IMR-90 (cell line): ENCODE data around the gene PHGDH. TPM values are rescaled to one million over a fixed set of nuclear protein-coding genes. Genes with fewer than 3 reads are reported as not detected.

Source experiments
- ATAC-seq: fragments of 200-7000 bp; cut with Tn5 transposase; 2 replicates; pipeline ENCODE4 v1.9.1; 2020; ENCODE audit warnings: low read depth, mild to moderate bottlenecking, moderate library complexity
- BruUV-seq: library from RNA; stranded (reverse); fragments of 400-500 nt; replicated peaks from 2 replicates; lab custom pipeline; 2021; lab: Mats Ljungman, UMichigan
- CTCF ChIA-PET: fragments of 300-600 bp; formaldehyde crosslinking; extraction: SDS; loops from one replicate; lab custom pipeline; 2021; ENCODE audit warnings: antibody characterized with exemption; lab: Yijun Ruan, JAX
- POLR2A ChIA-PET: fragments of 300-600 bp; sonication (Branson Sonifier 250); formaldehyde crosslinking; loops from one replicate; lab custom pipeline; 2022; ENCODE audit warnings: antibody characterized with exemption; ENCODE audit not compliant: unreplicated experiment; lab: Charles Lee
- DNase-seq: peaks from one replicate; pipeline ENCODE4 v3.0.0; 2013
- H2AFZ ChIP-seq: replicated peaks from 2 replicates; pipeline ENCODE3; 2013; ENCODE audit warnings: low read length, mild to moderate bottlenecking; ENCODE audit not compliant: poor library complexity
- H2AK5ac ChIP-seq: 2 replicates; pipeline ENCODE4 v1.6.1; 2013; ENCODE audit warnings: low read depth, low read length, inconsistent platforms
- H2AK9ac ChIP-seq: replicated peaks from 2 replicates; pipeline ENCODE3; 2013; ENCODE audit warnings: mild to moderate bottlenecking, low read depth, low read length, moderate library complexity; ENCODE audit not compliant: poor library complexity
- H2BK120ac ChIP-seq: 2 replicates; pipeline ENCODE4 v1.6.1; 2013; ENCODE audit warnings: low read depth, low read length, inconsistent platforms
- H2BK15ac ChIP-seq: 3 replicates; pipeline ENCODE4 v1.6.1; 2013; ENCODE audit warnings: low read depth, low read length, inconsistent platforms
- H2BK20ac ChIP-seq: 2 replicates; pipeline ENCODE4 v1.6.1; 2013; ENCODE audit warnings: low read depth, mild to moderate bottlenecking, inconsistent platforms, low read length, moderate library complexity
- H2BK5ac ChIP-seq: 2 replicates; pipeline ENCODE4 v1.6.1; 2013; ENCODE audit warnings: mild to moderate bottlenecking, low read depth, low read length, inconsistent platforms; ENCODE audit not compliant: poor library complexity, severe bottlenecking
- H3K14ac ChIP-seq: replicated peaks from 2 replicates; pipeline ENCODE4 v1.6.1; 2013; ENCODE audit warnings: low read depth, low read length, inconsistent platforms
- H3K18ac ChIP-seq: 2 replicates; pipeline ENCODE4 v1.6.1; 2013; ENCODE audit warnings: low read depth, low read length, control low read depth
- H3K23ac ChIP-seq: 2 replicates; pipeline ENCODE4 v1.6.1; 2013; ENCODE audit warnings: low read depth, low read length, inconsistent platforms
- H3K27ac ChIP-seq: 2 replicates; pipeline ENCODE4 v1.5.1; 2013; ENCODE audit warnings: mild to moderate bottlenecking, control low read depth, low read length; ENCODE audit not compliant: insufficient read depth
- H3K27me3 ChIP-seq: 2 replicates; pipeline ENCODE4 v1.6.1; 2013; ENCODE audit warnings: low read length; ENCODE audit not compliant: control insufficient read depth, insufficient read depth
- H3K36me3 ChIP-seq: 2 replicates; pipeline ENCODE4 v1.6.1; 2013; ENCODE audit warnings: low read length, mixed read lengths; ENCODE audit not compliant: control insufficient read depth, insufficient read depth
- H3K4ac ChIP-seq: 2 replicates; pipeline ENCODE4 v1.6.1; 2013; ENCODE audit warnings: low read depth, low read length, inconsistent platforms
- H3K4me1 ChIP-seq: 2 replicates; pipeline ENCODE4 v1.6.1; 2013; ENCODE audit warnings: low read length, mixed read lengths; ENCODE audit not compliant: control insufficient read depth, insufficient read depth
- H3K4me2 ChIP-seq: 2 replicates; pipeline ENCODE4 v1.6.1; 2013; ENCODE audit warnings: low read depth, mild to moderate bottlenecking, control low read depth, low read length, moderate library complexity
- H3K4me3 ChIP-seq: 2 replicates; pipeline ENCODE4 v1.5.1; 2013; ENCODE audit warnings: low read depth, mild to moderate bottlenecking, control low read depth, low read length, moderate library complexity; ENCODE audit not compliant: insufficient read depth
- H3K56ac ChIP-seq: 2 replicates; pipeline ENCODE4 v1.6.1; 2013; ENCODE audit warnings: low read length, inconsistent platforms; ENCODE audit not compliant: insufficient read depth; ENCODE audit errors: extremely low read depth
- H3K79me1 ChIP-seq, 2 experiments: 2 replicates each; pipeline ENCODE4 v1.6.1; 2013; ENCODE audit warnings: low read length in 2 of 2, inconsistent platforms in 1 of 2, low read depth in 1 of 2
- H3K9ac ChIP-seq: 2 replicates; pipeline ENCODE4 v1.6.1; 2013; ENCODE audit warnings: low read depth, low read length, control low read depth
- H3K9me1 ChIP-seq: 2 replicates; pipeline ENCODE4 v1.6.1; 2013; ENCODE audit warnings: low read length, inconsistent platforms; ENCODE audit not compliant: insufficient read depth
- H3K9me3 ChIP-seq: 2 replicates; pipeline ENCODE4 v1.6.1; 2013; ENCODE audit warnings: low read length; ENCODE audit not compliant: control insufficient read depth, insufficient read depth
- H4K20me1 ChIP-seq: 2 replicates; pipeline ENCODE4 v1.6.1; 2013; ENCODE audit warnings: low read length, inconsistent platforms; ENCODE audit not compliant: insufficient read depth
- H4K5ac ChIP-seq: 2 replicates; pipeline ENCODE4 v1.6.1; 2013; ENCODE audit warnings: mild to moderate bottlenecking, low read depth, low read length, control low read depth
- H4K8ac ChIP-seq, 2 experiments: 2 replicates each; pipeline ENCODE4 v1.6.1; 2013; ENCODE audit warnings: low read depth in 2 of 2, low read length in 2 of 2, control low read depth in 1 of 2, inconsistent platforms in 1 of 2
- H4K91ac ChIP-seq: 2 replicates; pipeline ENCODE4 v1.6.1; 2013; ENCODE audit warnings: low read depth, low read length, inconsistent platforms; ENCODE audit not compliant: insufficient read depth
- BHLHE40 ChIP-seq: fragments of 150-350 bp; IDR thresholded peaks from 2 replicates; pipeline ENCODE4 v1.6.1; 2016; ENCODE audit warnings: mild to moderate bottlenecking, low read depth, low read length
- CEBPB ChIP-seq: IDR thresholded peaks from 2 replicates; pipeline ENCODE4 v1.6.1; 2012; ENCODE audit warnings: low read depth, low read length, improper control_type of control experiment
- CHD1 ChIP-seq: IDR thresholded peaks from 2 replicates; pipeline ENCODE4 v1.6.1; 2012; ENCODE audit warnings: low read depth, low read length, improper control_type of control experiment
- CTCF ChIP-seq: conservative IDR thresholded peaks from 2 replicates; pipeline ENCODE4 v1.5.1; 2012; ENCODE audit warnings: mild to moderate bottlenecking, low read depth, low read length, improper control_type of control experiment
- ELK1 ChIP-seq: fragments of 150-350 bp; IDR thresholded peaks from 2 replicates; pipeline ENCODE4 v1.6.1; 2016; ENCODE audit warnings: low read depth, mild to moderate bottlenecking, low read length, moderate library complexity, borderline replicate concordance
- FOS ChIP-seq: fragments of 150-350 bp; IDR thresholded peaks from 2 replicates; pipeline ENCODE4 v1.6.1; 2016; ENCODE audit warnings: low read depth, low read length
- MAFK ChIP-seq: IDR thresholded peaks from 2 replicates; pipeline ENCODE4 v1.6.1; 2012; ENCODE audit warnings: low read depth, low read length, improper control_type of control experiment
- MAZ ChIP-seq: IDR thresholded peaks from 2 replicates; pipeline ENCODE4 v1.6.1; 2012; ENCODE audit warnings: low read depth, mild to moderate bottlenecking, low read length, improper control_type of control experiment, moderate library complexity, borderline replicate concordance
- NFE2L2 ChIP-seq: fragments of 150-350 bp; IDR thresholded peaks from 2 replicates; pipeline ENCODE4 v1.6.1; 2016; ENCODE audit warnings: low read depth, mild to moderate bottlenecking, low read length
- POLR2A ChIP-seq: IDR thresholded peaks from 2 replicates; pipeline ENCODE4 v1.6.1; 2012; ENCODE audit warnings: mild to moderate bottlenecking, low read depth, low read length
- RAD21 ChIP-seq: IDR thresholded peaks from 2 replicates; pipeline ENCODE4 v1.6.1; 2012; ENCODE audit warnings: low read length, improper control_type of control experiment
- RCOR1 ChIP-seq: IDR thresholded peaks from 2 replicates; pipeline ENCODE4 v1.6.1; 2012; ENCODE audit warnings: mild to moderate bottlenecking, low read length, improper control_type of control experiment; ENCODE audit not compliant: insufficient replicate concordance
- RFX5 ChIP-seq: IDR thresholded peaks from 2 replicates; pipeline ENCODE4 v1.8.0; 2012; ENCODE audit warnings: low read depth, mild to moderate bottlenecking, low read length, moderate library complexity
- SMC3 ChIP-seq: fragments of 150-350 bp; IDR thresholded peaks from 2 replicates; pipeline ENCODE4 v1.6.1; 2016; ENCODE audit warnings: low read depth, mild to moderate bottlenecking, antibody characterized with exemption, low read length, moderate library complexity
- USF2 ChIP-seq: fragments of 150-350 bp; IDR thresholded peaks from 2 replicates; pipeline ENCODE4 v1.6.1; 2017; ENCODE audit warnings: mild to moderate bottlenecking, antibody characterized with exemption, low read length, low read depth
- WGBS, 2 experiments: methylation state at CpG; one replicate each; pipeline versions ENCODE4 v1.1.5 to v1.1.7; 2013; ENCODE audit warnings: missing lambda C conversion rate in 2 of 2; ENCODE audit not compliant: insufficient read length in 1 of 2; ENCODE audit errors: extremely low coverage in 2 of 2; 5-methylcytosine and 5-hydroxymethylcytosine counted together
- dilution Hi-C: fragments of 300-500 bp; cut with HindIII; formaldehyde crosslinking; loops from one replicate; pipeline ENCODE4 v1.14.3; 2018; ENCODE audit warnings: low sequenced_read_pairs; ENCODE audit not compliant: unreplicated experiment
- in situ Hi-C: fragments of 300-500 bp; cut with MboI; formaldehyde crosslinking; loops from 3 replicates; pipeline ENCODE4 v1.14.3; 2019; ENCODE audit warnings: low sequenced_read_pairs, inconsistent platforms, mixed read lengths
- intact Hi-C: fragments of 100-400 bp; cut with micrococcal nuclease; formaldehyde crosslinking; loops from 2 replicates; pipeline ENCODE4 v1.10.0; 2022
- polyA plus RNA-seq, 3 experiments: library from polyadenylated mRNA; depleted of rRNA; stranded (reverse); fragments of >200 nt; gene quantifications; 2 replicates each; pipeline ENCODE4 v1.2.3, GENCODE V29; 2012; ENCODE audit warnings: low replicate concordance in 1 of 3
- total RNA-seq: library from RNA; depleted of rRNA; stranded (reverse); fragments of >200 nt; gene quantifications from 2 replicates; pipeline ENCODE4 v1.2.3, GENCODE V29; 2012

Gene PHGDH
- total and polyA plus RNA-seq, 2 of the 4 experiments (the other 2 are of a cell fraction) = 87.9 to 331 TPM

GRCh38 chr1:119683893-119684292, 27.8 kb upstream of the PHGDH start:
- WGBS, 2 experiments = 60% methylated on average over 1 of the region's 1 CpG; no CpG with 5 or more reads in 1 of the 2 experiments

More at GRCh38 chr1:119683893-119684292, 27.8 kb upstream of the PHGDH start:
- H2AK5ac ChIP-seq = no peak overlapping the region
- H3K18ac ChIP-seq = no peak overlapping the region
- no peak overlapping the region for H3K14ac ChIP-seq
- H3K23ac ChIP-seq = no peak overlapping the region
- no peak overlapping the region for H2AK9ac ChIP-seq
- DNase-seq (no peak), ATAC-seq (no peak)
- dilution Hi-C loops = no loop called here
- no peak overlapping the region for H4K5ac ChIP-seq
- TF ChIP-seq USF2 (no peak), CHD1 (no peak), POLR2A (no peak), FOS (no peak), MAZ (no peak), BHLHE40 (no peak), SMC3 (no peak), RAD21 (no peak), NFE2L2 (no peak), ELK1 (no peak), MAFK (no peak), RCOR1 (no peak), RFX5 (no peak), CTCF (no peak), CEBPB (no peak)
- H3K4me3 ChIP-seq = no peak overlapping the region
- H3K4ac ChIP-seq = no peak overlapping the region
- H4K91ac ChIP-seq = no peak overlapping the region
- no peaks in the 10 kb centered on the region for H3K36me3 ChIP-seq
- H2BK20ac ChIP-seq = no peak overlapping the region
- intact Hi-C loops = no loop called here
- no peaks in the 10 kb centered on the region for H4K20me1 ChIP-seq
- no peak overlapping the region for H3K9ac ChIP-seq
- no peak overlapping the region for H3K27ac ChIP-seq
- no peak overlapping the region for H2BK120ac ChIP-seq
- no peak overlapping the region for H2BK5ac ChIP-seq
- CTCF ChIA-PET = interaction anchor here (0.6 kb wide), 2 partner anchors 27 to 31 kb away, joined by 4 read pairs; no protein-coding TSS in a partner anchor
- in situ Hi-C loops = no loop called here
- no peaks in the 10 kb centered on the region for H3K9me1 ChIP-seq
- no peak overlapping the region for H2BK15ac ChIP-seq
- H2AFZ ChIP-seq = no peak overlapping the region
- H3K56ac ChIP-seq = no peak overlapping the region
- H3K4me2 ChIP-seq = no peak overlapping the region
- BruUV-seq = no TSS peak
- H3K9me3 ChIP-seq = no peaks in the 10 kb centered on the region
- POLR2A ChIA-PET = no interaction called here
- H3K4me1 ChIP-seq = no peaks in the 10 kb centered on the region
- H3K27me3 ChIP-seq = peaks cover 21% of the 10 kb centered on the region
- H3K79me1 ChIP-seq = no peaks in the 10 kb centered on the region
- H4K8ac ChIP-seq = no peak overlapping the region
